ENCODE measurements around the gene SLC9A5.

Gene SLC9A5

DNA sequence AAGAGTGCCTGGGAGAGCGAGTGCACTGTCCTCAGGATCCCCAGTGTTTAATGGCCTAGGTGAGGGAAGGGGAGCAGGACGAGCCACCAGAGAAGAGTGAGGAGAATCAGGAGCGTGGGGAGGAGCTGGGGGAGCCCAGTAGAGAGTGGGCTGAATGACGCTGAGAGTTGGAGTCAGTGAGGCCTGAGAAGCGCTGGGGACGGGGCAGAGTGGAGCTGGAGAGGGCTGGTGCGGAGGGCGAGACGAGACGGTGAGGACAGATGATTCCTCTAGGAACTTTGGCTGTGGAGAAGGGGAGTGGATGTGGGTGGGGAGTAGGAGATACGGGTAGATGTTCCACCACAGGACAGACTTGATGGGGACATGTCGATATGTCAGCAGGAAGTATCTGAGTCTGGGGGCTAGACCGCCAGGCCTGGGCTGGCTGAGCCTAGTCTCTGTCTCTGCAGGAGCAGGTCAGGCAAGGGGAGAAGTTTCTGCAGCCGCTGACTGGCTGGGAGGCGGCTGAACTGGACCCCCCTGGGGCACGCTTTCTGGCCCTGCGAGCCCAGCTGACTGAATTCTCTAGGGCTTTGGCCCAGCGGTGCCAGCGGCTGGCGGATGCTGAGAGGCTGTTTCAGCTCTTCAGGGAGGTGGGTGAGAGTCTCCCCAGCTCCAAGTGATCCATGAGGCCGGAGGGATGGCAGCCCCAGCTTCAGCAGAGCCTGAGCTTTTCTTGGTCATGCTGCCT is 35.2 kb downstream of the SLC9A5 start:
- TF ChIP-seq, protein P1, sequence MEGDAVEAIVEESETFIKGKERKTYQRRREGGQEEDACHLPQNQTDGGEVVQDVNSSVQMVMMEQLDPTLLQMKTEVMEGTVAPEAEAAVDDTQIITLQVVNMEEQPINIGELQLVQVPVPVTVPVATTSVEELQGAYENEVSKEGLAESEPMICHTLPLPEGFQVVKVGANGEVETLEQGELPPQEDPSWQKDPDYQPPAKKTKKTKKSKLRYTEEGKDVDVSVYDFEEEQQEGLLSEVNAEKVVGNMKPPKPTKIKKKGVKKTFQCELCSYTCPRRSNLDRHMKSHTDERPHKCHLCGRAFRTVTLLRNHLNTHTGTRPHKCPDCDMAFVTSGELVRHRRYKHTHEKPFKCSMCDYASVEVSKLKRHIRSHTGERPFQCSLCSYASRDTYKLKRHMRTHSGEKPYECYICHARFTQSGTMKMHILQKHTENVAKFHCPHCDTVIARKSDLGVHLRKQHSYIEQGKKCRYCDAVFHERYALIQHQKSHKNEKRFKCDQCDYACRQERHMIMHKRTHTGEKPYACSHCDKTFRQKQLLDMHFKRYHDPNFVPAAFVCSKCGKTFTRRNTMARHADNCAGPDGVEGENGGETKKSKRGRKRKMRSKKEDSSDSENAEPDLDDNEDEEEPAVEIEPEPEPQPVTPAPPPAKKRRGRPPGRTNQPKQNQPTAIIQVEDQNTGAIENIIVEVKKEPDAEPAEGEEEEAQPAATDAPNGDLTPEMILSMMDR (IDR thresholded peaks at IDR 0.05), result no peak
- H3K27ac ChIP-seq, result no peak overlapping the region
- H3K4me3 ChIP-seq, result no peak overlapping the region
- DNase-seq (ENCODE audit: low spot score), result no peak

DNA sequence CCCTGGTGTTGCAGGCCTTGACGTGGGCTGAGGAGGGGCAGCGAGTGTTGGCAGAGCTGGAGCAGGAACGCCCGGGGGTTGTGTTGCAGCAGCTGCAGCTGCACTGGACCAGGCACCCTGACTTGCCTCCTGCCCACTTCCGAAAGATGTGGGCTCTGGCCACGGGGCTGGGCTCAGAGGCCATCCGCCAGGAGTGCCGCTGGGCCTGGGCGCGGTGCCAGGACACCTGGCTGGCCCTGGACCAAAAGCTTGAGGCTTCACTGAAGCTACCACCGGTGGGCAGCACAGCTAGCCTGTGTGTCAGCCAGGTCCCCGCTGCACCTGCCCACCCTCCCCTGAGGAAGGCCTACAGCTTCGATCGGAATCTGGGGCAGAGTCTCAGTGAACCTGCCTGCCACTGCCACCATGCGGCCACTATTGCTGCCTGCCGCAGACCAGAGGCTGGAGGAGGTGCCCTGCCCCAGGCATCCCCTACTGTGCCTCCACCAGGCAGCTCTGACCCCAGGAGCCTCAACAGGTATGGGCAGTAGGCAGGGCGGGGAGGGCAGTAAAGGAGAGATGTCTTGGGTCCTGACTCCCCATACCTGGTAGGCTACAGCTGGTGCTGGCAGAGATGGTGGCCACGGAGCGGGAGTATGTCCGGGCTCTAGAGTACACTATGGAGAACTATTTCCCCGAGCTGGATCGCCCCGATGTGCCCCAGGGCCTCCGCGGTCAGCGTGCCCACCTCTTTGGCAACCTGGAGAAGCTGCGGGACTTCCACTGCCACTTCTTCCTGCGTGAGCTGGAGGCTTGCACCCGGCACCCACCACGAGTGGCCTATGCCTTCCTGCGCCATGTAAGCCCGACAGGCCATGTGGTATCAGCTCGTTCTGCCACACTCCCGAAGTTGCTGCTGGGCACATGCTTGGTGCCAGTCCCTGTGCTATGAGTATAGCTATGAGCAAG is 36.2 kb downstream of the SLC9A5 start:
- TF ChIP-seq, protein P1 (IDR thresholded peaks at IDR 0.05), result peak; percentile 21
- no peak overlapping the region for H3K4me3 ChIP-seq
- H3K27ac ChIP-seq, result no peak overlapping the region
- no peak for DNase-seq (ENCODE audit: low spot score)

DNA sequence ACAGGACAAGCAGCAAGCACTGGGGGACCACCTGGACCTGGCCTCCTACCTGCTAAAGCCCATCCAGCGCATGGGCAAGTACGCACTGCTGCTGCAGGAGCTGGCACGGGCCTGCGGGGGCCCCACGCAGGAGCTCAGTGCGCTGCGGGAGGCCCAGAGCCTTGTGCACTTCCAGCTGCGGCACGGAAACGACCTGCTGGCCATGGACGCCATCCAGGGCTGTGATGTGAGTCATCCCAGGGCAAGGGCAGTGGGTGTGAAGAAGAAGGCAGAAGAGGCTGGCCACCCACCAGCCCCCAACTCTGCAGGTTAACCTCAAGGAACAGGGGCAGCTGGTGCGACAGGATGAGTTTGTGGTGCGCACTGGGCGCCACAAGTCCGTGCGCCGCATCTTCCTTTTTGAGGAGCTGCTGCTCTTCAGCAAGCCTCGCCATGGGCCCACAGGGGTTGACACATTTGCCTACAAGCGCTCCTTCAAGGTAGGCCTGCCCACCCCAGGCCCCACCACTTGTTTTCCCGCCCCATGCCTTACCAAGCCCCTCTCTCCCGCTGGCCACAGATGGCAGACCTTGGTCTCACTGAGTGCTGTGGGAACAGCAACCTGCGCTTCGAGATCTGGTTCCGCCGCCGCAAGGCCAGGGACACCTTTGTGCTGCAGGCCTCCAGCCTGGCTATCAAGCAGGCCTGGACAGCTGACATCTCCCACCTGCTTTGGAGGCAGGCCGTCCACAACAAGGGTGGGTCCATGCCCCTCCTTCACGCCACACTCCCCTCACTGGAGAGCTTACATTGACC is 37.9 kb downstream of the SLC9A5 start:
- no peak for DNase-seq (ENCODE audit: low spot score)
- Histone ChIP-seq H3K27ac (no peak overlapping the region), H3K4me3 (no peak overlapping the region)
- TF ChIP-seq, protein P1 (IDR thresholded peaks at IDR 0.05), result no peak

DNA sequence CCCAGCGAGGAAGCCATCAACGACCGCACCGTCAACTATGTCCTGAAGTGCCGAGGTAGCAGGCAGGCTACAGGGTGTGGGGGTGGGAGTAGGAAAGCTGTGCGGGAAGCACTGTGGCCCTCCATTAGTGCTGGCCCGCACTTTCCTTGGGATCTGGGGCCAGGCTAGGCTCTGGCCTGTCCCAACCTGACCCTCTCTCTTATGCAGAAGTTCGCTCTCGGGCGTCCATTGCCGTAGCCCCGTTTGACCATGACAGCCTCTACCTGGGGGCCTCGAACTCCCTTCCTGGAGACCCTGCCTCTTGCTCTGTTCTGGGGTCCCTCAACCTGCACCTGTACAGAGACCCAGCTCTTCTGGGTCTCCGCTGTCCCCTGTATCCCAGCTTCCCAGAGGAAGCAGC is 39.2 kb downstream of the SLC9A5 start:
- TF ChIP-seq, protein P1 (IDR thresholded peaks at IDR 0.05), result no peak
- Histone ChIP-seq H3K4me3 (no peak overlapping the region), H3K27ac (no peak overlapping the region)
- DNase-seq (ENCODE audit: low spot score), result no peak

DNA sequence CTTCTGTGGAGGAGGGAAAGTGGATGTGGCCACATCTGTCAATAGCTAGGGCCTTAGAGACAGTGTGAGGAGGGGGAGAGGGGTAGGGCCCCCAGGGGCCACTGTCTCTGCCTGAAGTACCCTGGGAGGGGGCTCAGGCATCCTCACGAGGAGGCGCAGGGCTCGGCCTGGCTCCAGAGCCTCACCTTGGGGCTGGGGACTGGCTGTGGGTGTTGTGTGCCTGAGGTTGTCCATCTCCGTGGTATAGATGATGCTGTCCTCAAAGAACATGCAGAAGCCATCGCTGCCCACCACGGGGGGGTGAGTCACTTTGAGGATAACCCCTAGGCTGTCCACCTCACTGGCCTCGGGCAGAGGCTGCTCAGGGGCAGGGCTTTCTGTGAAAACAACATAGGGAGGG is 42.7 kb downstream of the SLC9A5 start:
- DNase-seq (ENCODE audit: low spot score), result no peak
- H3K27ac ChIP-seq, result no peak overlapping the region
- H3K4me3 ChIP-seq, result no peak overlapping the region
- TF ChIP-seq, protein P1 (IDR thresholded peaks at IDR 0.05), result no peak

DNA sequence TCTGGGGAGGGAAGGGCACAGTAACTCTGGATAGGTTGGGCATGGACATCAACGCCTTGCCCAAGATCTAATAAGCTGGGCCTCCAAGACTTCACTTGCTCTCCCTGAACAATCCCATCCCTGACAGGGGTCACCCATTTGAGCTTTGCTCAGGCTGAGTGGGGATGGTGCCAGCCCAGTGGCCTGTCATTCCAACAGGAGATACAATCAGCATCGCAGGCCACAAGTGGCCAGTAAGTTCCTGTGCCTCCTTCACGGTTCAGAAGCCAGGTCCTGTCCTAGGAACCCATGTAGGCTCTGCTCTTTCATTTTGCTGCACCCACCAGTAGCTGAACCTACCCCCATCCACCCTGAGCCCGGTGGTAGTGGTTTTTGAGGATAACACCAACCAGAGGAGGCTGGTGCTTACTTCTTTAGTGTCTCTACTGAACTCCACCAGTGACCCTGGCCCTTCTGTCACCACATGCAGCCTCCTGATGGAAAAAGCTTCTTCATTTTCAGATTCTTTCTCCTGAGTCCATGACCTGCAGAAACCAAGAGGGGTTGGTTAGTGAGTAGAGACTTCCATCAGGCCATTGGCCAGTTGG is 45.5 kb downstream of the SLC9A5 start:
- no peak overlapping the region for H3K4me3 ChIP-seq
- no peak for DNase-seq (ENCODE audit: low spot score)
- no peak overlapping the region for H3K27ac ChIP-seq
- TF ChIP-seq, protein P1 (IDR thresholded peaks at IDR 0.05), result no peak

Data from coronary artery (tissue), 2 donors.